Tibial nerve (tissue), 4 donors: ENCODE data around the gene LRRC30. TPM values are rescaled to one million over a fixed set of nuclear protein-coding genes. Genes with fewer than 3 reads are reported as not detected.

ENCODE experiments used
- DNase-seq, 2 donors: peaks; one replicate each; pipeline ENCODE4 v3.0.0-alpha.2; 2019; ENCODE audit warnings: low spot score in 2 of 2
- H3K27ac ChIP-seq, 4 donors: fragments of 200-600 bp; sonication (generic) in 3 of 4; one replicate each; pipeline ENCODE4 v1.5.1; 2017 to 2019; ENCODE audit warnings: mild to moderate bottlenecking in 1 of 4
- H3K27me3 ChIP-seq, 2 donors: fragments of 200-600 bp; sonication (generic) in 1 of 2; one replicate each; pipeline versions ENCODE4 v1.5.1 to v1.6.0; 2017 to 2019
- H3K36me3 ChIP-seq, 3 donors: fragments of 200-600 bp; sonication (generic); one replicate each; pipeline ENCODE4 v1.5.1; 2018 to 2019
- H3K4me1 ChIP-seq, 4 donors: fragments of 200-600 bp; sonication (generic) in 3 of 4; one replicate each; pipeline ENCODE4 v1.5.1; 2017 to 2019
- H3K4me3 ChIP-seq, 4 donors: fragments of 200-600 bp; sonication (generic) in 3 of 4; one replicate each; pipeline ENCODE4 v1.5.1; 2017 to 2019; ENCODE audit warnings: mild to moderate bottlenecking in 1 of 4, moderate library complexity in 1 of 4
- H3K9me3 ChIP-seq, 4 donors: fragments of 200-600 bp; sonication (generic) in 3 of 4; one replicate each; pipeline ENCODE4 v1.5.1; 2017 to 2019
- EP300 ChIP-seq, 2 donors: sonication (generic); formaldehyde crosslinking; IDR thresholded peaks; one replicate each; pipeline ENCODE4 v1.6.1; 2017; ENCODE audit warnings: antibody characterized with exemption in 2 of 2, mild to moderate bottlenecking in 1 of 2
- POLR2A ChIP-seq, 2 donors: fragments of 450-650 bp; IDR thresholded peaks; one replicate each; pipeline ENCODE4 v1.6.1; 2017; ENCODE audit warnings: antibody characterized with exemption in 2 of 2, mild to moderate bottlenecking in 2 of 2, moderate library complexity in 2 of 2
- WGBS, 2 donors: methylation state at CpG; one replicate each; pipeline ENCODE4 v1.1.5; 2018; 5-methylcytosine and 5-hydroxymethylcytosine counted together
- total RNA-seq, 4 donors: library from RNA; depleted of rRNA; stranded (reverse); fragments of >200 nt; gene quantifications; one replicate each; pipeline ENCODE4 v1.1.0, GENCODE V29; 2016
- TF ChIP-seq, protein P1 (sequence below), 5 experiments: fragments of 200-600 bp in 3 of 5; fragments of 450-650 bp in 2 of 5; sonication (generic) in 3 of 5; IDR thresholded peaks; one replicate each; pipeline ENCODE4 v1.5.1; 2016 to 2019; ENCODE audit warnings: antibody characterized with exemption in 5 of 5, mild to moderate bottlenecking in 3 of 5, moderate library complexity in 2 of 5

Gene LRRC30
- total RNA-seq, 4 donors from 2014 or later, result not detected

DNA sequence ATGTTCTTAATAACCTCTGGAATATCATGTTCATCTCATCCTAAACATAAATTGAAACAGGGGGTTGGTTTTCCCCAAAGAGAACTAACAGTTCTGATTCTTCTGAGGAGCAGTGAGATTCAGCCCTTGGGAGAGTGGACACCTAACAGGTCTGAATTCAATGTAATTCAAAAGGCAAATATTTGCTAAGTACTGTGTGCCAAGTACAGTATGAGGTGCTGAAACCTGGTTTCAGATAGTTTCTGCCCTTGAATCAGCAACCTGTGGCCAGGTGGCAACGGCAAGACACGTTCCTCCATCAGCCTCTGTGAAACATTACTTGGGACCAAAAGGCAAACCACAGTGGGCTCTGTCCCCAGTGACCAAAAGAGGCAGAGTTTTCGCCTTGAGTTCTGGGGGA lies 1.3 kb downstream of the LRRC30 start:
- WGBS, 2 donors, result 91 to 94% methylated on average over 3 of the region's 3 CpGs
- Histone ChIP-seq H3K4me1 (no peaks in the 10 kb centered on the region), H3K27me3 (no peaks in the 10 kb centered on the region), H3K4me3 (no peak overlapping the region), H3K27ac (no peak overlapping the region), H3K36me3 (no peaks in the 10 kb centered on the region), H3K9me3 (no peaks in the 10 kb centered on the region)
- TF ChIP-seq EP300 (IDR thresholded peaks at IDR 0.05) (no peak), POLR2A (IDR thresholded peaks at IDR 0.05) (no peak)
- TF ChIP-seq, protein P1, sequence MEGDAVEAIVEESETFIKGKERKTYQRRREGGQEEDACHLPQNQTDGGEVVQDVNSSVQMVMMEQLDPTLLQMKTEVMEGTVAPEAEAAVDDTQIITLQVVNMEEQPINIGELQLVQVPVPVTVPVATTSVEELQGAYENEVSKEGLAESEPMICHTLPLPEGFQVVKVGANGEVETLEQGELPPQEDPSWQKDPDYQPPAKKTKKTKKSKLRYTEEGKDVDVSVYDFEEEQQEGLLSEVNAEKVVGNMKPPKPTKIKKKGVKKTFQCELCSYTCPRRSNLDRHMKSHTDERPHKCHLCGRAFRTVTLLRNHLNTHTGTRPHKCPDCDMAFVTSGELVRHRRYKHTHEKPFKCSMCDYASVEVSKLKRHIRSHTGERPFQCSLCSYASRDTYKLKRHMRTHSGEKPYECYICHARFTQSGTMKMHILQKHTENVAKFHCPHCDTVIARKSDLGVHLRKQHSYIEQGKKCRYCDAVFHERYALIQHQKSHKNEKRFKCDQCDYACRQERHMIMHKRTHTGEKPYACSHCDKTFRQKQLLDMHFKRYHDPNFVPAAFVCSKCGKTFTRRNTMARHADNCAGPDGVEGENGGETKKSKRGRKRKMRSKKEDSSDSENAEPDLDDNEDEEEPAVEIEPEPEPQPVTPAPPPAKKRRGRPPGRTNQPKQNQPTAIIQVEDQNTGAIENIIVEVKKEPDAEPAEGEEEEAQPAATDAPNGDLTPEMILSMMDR (IDR thresholded peaks at IDR 0.05), result no peak
- DNase-seq, result no peak

DNA sequence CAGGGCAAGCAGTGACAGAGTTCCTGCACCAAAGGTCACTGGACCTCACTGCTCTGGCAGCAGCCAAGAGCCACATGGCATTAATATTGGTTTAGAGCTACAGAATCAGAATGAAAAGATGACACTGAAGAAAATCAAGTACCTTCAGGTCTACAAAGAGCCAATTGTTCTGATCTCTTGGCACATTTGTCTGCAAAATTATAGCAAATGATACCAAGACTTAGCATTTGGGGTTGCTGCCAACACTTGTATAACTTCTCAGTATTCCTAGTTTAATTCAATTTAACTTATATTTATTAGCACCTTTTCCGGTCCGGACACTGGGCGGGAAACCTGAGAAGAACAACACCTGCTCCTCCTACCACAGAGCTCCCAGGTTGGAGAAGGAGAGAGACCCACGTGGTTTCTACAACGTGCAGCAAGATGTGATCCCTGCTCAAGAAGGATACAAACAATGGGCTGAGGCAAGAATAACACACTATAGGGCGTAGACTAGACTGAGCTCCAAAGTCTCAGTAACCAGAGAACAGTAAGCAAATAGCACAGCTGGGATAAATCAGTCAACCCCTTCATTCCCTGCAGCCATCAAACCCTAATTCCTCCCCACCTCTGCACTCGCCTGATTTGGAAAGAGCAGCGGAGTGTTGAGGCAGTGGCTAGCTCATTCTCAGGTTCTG lies 2.4 kb downstream of the LRRC30 start:
- WGBS, 2 donors, result 72 to 80% methylated on average over 8 of the region's 8 CpGs
- H3K27ac ChIP-seq, result no peak overlapping the region

DNA sequence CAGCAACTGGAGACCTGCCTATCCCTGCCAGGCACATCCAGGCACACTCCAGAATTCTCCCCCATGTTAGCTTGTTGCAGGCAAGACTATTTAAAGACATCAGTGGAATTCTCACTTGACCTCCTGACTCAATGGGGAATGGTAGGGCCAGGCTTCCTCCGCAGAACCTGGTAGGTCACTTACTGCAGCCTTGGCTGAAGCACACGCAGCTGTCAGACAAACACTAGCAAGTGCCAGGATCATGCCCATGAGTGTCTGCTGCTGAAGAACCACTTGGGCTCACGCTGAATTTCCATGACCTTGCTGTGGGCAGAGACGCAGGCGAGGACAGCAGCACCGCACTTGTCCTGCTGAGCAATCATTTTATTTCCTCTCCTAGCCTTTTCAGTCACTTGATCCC lies 3.2 kb downstream of the LRRC30 start:
- no peaks in the 10 kb centered on the region for H3K36me3 ChIP-seq
- DNase-seq, result no peak
- H3K9me3 ChIP-seq, result no peaks in the 10 kb centered on the region
- H3K4me3 ChIP-seq, result no peak overlapping the region
- H3K27me3 ChIP-seq, result no peaks in the 10 kb centered on the region
- TF ChIP-seq EP300 (IDR thresholded peaks at IDR 0.05) (no peak), POLR2A (IDR thresholded peaks at IDR 0.05) (no peak)
- TF ChIP-seq, protein P1 (IDR thresholded peaks at IDR 0.05), result no peak
- WGBS, 2 donors, result 64 to 76% methylated on average over 6 of the region's 6 CpGs
- no peaks in the 10 kb centered on the region for H3K4me1 ChIP-seq
- no peak overlapping the region for H3K27ac ChIP-seq

More for the DNA sequence above, 2.4 kb downstream of the LRRC30 start:
- DNase-seq, result no peak
- Histone ChIP-seq H3K4me1 (no peaks in the 10 kb centered on the region), H3K9me3 (no peaks in the 10 kb centered on the region), H3K36me3 (no peaks in the 10 kb centered on the region), H3K27me3 (no peaks in the 10 kb centered on the region), H3K4me3 (no peak overlapping the region)
- TF ChIP-seq, protein P1 (IDR thresholded peaks at IDR 0.05), result no peak
- TF ChIP-seq EP300 (IDR thresholded peaks at IDR 0.05) (no peak), POLR2A (IDR thresholded peaks at IDR 0.05) (no peak)

DNA sequence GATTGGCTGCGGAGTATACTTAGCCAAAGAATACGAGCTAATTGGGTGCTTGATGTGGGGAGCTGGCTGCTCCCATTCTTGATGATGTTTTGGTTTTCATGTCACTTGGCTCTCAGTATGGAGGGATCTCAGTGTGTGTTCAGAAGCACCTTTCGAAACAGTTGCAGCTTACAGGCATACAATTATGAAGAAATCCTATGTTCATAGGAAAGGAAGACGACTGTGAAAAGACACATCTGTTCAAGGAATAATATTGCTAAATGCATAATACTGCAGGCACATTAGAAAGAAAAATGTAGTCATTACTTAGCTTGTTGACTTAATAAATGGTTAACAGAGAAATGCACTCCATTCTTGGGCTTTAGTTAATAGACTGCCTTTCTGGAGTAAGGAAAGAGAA lies 4.1 kb downstream of the LRRC30 start:
- Histone ChIP-seq H3K4me3 (no peak overlapping the region), H3K36me3 (no peaks in the 10 kb centered on the region), H3K4me1 (no peaks in the 10 kb centered on the region), H3K27me3 (no peaks in the 10 kb centered on the region), H3K27ac (no peak overlapping the region), H3K9me3 (no peaks in the 10 kb centered on the region)
- WGBS, 2 donors, result 76 to 83% methylated on average over 4 of the region's 4 CpGs
- TF ChIP-seq EP300 (IDR thresholded peaks at IDR 0.05), result no peak
- no peak for DNase-seq

DNA sequence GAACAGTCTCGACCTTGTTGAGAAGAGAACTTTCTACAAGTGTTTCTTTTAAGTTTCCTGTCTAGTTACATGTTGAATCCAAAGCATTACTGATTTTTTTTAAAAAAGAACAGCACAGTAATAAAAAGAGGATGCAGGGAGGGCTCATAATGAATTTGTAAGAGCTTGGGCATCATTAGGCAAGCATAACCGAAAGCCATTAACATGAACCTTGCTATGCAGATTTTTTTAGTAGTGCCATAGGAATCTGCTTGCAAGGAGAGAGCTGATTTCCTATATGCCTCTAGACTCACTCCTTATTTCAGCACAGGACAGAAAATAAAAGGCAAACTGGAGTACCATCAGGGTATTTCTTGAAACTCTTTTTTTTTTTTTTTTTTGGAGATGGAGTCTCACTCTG lies 5.2 kb downstream of the LRRC30 start:
- WGBS, 2 donors, result 67 to 68% methylated on average over 2 of the region's 2 CpGs
- no peak overlapping the region for H3K27ac ChIP-seq
- H3K9me3 ChIP-seq, result no peaks in the 10 kb centered on the region
- DNase-seq, result no peak
- H3K36me3 ChIP-seq, result no peaks in the 10 kb centered on the region
- TF ChIP-seq, protein P1 (IDR thresholded peaks at IDR 0.05), result no peak
- TF ChIP-seq POLR2A (IDR thresholded peaks at IDR 0.05) (no peak), EP300 (IDR thresholded peaks at IDR 0.05) (no peak)
- H3K27me3 ChIP-seq, result no peaks in the 10 kb centered on the region
- H3K4me1 ChIP-seq, result no peaks in the 10 kb centered on the region
- no peak overlapping the region for H3K4me3 ChIP-seq
